ENCODE measurements around the gene KCNJ9.
A peak's percentile ranks its signal among the peaks of the same experiment; 100 is the strongest.
"Not testable (repeated sequence)": the region's sequence is repeated elsewhere in the genome, so short reads cannot be mapped to it uniquely, and the experiment has no call there.

KCNJ9 gene

DNA sequence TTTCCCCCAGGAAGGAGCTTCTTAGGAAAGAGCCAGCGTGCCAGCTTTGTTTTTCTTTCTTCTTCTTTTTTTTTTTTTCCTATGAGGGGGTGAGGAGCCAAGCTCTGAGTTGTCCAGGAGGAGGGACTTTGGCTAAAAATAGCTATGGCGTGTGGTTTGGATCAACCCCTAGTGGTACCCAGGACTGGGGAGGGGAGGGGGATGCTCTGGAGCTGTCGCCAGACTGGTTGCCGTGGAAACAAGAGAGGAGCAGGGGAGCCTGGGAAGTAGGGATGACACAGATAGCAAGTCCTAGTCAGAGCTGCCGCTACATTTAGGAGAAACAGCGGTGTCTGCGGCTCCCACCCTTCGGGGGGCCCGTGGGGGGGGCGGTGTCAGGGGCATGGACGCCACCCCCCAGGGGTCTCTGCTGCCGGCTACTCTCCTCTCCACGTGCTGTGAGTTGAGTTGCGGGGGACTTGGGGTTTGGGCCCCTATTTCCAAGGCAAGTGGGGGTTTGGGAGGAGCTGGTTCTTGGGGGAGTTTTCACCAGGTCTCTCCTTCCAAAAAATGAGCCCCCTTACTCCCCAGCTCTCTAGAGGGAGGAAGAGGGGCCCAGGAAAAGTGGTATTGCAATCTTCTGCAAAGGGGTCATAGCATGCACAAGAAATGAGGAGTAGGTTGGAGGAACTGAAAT lies at the start of gene KCNJ9:
KCNJ9 (plus strand) TSS at position 278 of the 676 bp plus-strand sequence. CDS start 2,493 bp downstream, outside the sequence.
- DNase-seq (ENCODE audit: low spot score), result no peak

DNA sequence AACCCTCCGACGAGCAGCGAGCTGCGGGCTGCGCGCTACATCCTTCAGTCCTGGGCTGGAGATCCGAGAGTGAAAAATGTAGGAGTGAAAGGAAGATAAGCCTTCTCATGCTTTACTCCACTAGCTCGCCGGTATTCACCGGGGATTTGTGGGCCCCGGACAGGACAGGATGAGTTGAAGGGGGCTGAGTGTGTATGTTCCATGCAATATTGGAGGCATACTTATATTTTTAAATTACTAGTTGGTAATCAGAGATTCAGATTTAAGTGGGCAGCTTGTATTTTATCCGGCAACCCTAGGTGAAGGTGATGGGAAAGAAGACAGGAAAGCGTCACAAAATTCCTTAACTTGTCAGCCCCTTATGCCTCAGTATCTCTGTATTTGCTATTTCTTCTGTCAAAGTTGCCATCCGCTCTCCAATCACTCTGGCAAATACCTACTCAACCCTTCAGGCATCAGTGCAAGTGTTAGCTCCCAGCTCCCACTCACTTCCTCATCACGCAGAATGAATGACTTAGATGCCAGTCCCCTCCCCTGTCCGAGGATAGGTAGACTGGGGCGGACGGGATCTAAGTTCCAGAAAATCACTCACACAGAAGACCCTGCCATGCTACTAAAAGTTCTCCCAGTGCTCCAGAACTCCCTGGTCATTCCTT lies 49.0 kb upstream of the KCNJ9 start:
- DNase-seq (ENCODE audit: low spot score), result no peak

DNA sequence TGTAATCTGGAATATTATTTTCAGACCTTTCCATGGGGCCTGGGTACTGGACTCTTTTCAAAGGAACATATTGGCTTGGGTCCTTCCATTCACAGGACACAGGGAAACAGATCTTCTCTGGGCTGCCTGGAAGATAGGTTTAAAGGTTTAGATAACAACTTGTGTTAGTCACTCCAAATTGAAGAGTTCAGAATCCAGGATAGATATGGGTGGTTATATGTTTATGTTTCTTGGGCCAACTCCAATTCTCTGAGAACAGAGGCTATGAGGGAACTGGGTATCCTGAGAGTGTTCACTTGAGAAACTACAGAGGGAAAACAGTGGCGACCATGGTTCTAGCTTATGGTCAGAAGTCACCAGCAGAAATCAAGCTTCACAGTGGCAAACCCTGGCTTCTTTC lies 40.9 kb upstream of the KCNJ9 start:
- no peak for DNase-seq (ENCODE audit: low spot score)

DNA sequence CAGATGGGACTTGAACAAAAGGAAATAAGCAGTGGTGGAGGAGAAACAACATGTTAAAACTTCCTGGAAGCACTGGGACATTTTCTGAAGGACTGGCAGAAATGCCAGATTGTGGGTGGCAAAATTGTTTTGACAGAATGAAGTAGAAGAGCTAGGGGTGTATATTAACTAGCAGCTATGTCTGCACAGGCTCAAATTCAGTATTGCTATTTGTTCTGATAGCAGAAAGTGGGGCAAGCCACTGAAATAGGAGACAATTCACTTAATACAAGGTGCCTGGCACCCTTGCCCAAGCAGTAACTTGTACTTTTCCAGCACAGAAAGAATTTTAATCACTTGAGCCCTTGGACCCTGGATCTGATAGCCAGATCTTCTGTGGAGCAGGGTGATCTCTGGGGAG lies 37.8 kb upstream of the KCNJ9 start:
- no peak for DNase-seq (ENCODE audit: low spot score)

DNA sequence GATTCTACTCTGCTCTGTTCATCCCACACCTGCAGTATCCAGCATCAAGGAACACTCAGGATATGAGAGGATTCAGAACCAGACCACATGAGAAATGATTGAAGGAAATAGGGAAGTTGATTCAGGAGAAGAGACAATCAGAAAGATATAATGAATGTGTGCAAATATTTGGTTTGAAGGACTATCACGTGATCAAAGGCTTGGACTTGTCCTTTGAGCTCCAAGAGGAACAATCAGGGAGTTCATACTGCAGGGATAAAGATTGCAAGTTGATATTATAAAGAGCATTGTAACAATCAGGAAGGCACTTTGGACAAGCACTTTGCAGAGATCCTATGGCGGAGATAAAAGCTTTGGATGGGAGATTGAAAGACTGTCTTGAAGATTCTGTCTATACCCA lies 35.7 kb upstream of the KCNJ9 start:
- no peak for DNase-seq (ENCODE audit: low spot score)

DNA sequence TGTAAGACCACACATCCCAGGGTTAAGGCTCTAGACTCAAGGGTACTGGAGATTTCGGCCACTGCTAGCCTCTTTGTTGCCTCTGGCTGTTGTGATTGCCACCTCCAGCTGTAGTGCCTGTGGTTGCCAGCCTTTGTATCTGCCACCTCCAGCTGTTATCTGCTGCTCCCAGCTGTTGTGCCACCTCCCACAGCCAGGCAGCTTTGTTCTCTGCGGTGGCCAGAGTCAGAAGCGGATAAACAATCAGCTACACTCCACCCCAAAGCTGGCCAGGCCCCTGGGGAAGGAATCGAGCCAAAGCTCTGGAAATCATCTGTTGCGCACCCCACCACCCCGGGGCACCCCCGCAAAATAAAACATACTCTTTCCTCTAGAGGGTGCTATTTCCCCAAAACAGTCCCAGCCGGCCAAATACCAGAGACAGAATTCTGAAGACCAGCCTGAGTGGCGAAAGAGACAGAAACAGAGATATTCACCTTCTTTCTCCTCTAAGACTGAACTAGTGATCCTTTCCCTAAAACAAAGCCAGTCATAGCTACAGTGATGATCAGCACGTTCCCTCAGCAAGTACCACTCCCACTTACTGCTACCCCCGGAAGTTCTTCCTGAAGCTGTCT lies 34.7 kb upstream of the KCNJ9 start:
- DNase-seq (ENCODE audit: low spot score), result peak; percentile 38

DNA sequence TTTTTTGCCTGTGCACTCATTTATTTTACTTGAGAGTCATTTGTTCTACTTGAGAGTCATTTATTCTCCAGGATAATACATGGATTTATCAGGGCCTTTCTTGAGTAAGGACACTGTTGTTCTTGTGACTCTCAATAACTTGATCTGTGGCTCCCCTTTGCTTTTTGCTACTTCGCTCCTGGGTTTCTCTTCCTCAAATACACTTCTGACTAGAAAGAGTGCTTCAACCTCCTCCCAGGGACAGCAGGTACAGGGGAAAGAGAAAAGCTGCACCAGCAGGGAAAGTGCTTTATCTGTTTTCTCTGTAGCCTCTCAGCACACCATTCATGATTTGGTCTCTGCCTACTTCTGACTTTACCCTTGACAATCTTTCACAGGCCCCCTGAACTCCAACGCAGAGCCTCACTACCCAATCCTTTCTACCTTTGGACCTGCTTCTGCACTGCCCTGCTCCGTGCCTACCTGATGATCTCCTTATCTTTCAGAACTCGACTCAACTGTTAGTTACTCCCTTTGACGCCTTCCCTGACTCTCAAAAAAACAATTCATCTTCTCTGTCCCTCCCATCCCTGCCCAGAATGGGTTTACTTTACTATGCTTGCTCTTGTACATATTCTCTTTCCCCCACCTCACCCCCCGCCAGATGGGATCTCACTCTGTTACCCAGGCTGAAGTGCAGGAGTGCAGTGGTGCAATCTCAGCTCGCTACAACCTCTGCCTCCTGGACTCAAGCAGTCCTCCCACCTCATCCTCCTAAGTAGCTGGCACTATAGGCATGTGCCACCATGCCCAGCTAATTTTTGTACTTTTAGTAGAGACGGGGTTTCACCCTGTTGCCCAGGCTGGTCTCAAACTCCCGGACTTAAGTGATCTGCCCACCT lies 34.0 kb upstream of the KCNJ9 start:
- no peak for DNase-seq (ENCODE audit: low spot score)

DNA sequence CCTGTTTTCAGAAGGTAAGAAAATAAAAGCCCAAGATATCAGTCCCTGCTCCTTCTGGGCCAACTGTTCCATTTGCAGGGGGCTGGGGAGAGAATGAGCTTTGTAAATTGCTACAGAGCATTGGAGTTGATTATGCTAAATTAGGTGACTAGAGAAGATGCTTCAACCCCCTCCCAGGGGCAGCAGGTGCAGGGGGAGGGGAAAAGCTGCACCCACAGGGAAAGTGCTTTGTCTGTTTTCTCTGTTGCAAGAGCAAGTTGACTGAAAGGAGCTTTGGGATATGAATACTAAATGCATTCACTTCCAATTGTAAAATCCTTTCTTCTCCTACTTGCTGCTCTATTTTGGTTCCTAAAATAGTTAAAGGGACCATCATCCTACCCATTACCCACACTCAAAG lies 33.0 kb upstream of the KCNJ9 start:
- no peak for DNase-seq (ENCODE audit: low spot score)

DNA sequence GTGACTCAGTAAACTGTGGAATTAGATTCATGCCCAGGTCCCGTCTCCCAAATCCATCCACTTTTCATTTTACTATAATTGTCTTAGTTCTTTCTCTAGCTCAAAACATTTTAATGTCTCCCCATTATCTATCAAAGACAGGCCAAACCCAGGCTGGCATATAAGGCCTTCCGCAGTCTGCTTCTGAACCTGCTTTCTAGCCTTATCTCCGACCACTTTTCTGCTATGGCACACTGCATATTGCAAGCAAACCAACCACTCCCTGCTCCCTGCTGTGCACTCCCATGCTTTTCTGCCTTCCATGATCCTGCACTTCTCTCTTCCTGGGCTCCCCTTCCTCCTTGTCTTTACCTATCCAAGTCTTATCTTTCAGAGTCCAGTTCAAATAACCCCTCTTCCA lies 32.2 kb upstream of the KCNJ9 start:
- no peak for DNase-seq (ENCODE audit: low spot score)

DNA sequence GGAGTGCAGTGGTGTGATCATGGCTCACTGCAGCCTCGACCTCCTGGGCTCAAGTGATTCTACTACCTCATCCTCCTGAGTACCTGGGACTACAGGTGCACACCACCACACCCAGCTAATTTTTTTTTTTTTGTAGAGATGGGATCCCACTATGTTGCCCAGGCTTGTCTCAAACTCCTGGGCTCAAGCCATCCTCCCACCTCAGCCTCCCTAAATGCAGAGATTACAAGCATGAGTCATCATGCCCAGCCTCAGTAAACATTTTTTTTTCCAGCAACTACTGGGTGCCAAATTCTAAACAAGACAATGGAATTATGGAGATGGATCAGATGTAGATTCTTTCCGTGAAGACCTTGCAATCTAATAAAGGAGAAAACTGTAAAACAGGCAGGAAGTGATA lies 31.2 kb upstream of the KCNJ9 start:
- not testable (repeated sequence) for DNase-seq (ENCODE audit: low spot score)

DNA sequence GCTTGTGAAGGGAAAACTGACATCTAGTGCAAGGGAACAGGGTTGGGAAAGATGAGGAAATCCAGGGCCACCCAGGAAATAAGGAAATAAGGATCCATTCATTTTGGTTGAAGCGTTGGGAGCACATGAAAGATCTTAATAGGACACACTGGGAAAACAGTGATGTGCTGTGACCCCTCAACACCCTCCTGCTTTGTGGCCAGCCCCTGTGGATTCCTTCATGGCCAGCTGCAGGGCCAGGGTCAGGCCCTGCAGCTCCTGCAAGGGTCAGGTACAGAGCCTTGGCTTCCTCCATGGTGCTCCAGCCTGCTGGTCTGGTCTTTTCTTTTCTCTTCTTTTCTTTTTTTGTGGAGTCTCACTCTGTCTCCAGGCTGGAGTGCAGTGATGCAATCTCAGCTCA lies 30.7 kb upstream of the KCNJ9 start:
- DNase-seq (ENCODE audit: low spot score), result no peak

DNA sequence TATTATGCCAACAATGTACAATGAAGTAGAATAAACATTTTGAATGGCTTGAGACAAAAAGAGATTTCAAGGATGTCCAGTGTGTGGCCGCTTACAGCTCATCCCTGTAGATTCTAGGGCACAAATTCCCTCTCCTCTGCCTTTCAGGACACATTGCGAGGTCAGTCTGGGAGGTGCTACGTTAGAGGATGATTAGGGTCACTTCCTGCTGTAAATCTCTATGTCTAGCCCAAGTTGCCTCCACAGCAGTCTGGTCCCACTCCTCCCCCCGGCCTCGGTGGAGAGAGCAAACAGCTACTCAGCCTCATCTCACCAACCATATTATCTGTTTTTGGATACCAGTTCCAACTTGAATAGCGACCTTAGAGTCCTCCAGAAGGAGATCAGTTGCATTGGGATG lies 28.4 kb upstream of the KCNJ9 start:
- DNase-seq (ENCODE audit: low spot score), result no peak

DNA sequence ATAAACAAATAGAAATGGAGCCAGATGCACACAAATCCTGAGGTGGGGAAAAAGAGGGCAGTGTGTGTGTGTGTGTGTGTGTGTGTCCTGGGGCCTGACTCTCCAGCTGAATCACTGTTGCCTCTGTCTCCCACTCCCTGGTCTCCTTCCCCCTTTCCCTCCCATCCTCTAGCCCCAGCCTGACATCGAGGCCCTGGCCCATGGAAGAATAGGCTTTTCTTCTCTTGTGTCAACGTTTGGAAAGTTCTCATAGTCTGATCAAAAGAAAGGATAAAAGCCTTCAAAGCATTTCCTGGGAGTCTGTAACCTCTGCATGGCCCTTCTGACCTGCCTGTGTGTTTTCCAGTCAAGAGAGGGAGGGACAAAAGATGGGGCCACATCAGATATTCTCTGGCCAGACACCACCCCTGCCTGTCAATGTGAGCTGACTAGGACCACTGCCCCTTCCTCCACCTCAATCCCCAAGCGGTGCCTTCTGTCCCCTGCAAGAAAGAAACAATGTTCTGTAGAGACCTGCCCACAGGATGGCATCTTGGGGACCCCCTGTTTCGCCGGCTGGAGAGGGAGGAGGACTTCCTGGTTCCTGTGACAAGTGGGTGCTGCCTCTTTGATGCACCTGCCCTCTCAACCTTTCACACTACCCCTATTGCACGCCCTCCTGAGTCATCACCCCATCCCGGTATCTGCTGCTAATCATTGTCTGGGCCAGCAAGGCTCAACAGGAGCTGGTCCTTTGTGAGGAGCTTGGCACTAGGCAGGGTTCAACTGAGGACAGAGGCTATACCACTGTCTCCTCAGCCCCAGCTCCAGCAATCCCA lies 27.6 kb upstream of the KCNJ9 start:
- no peak for DNase-seq (ENCODE audit: low spot score)

DNA sequence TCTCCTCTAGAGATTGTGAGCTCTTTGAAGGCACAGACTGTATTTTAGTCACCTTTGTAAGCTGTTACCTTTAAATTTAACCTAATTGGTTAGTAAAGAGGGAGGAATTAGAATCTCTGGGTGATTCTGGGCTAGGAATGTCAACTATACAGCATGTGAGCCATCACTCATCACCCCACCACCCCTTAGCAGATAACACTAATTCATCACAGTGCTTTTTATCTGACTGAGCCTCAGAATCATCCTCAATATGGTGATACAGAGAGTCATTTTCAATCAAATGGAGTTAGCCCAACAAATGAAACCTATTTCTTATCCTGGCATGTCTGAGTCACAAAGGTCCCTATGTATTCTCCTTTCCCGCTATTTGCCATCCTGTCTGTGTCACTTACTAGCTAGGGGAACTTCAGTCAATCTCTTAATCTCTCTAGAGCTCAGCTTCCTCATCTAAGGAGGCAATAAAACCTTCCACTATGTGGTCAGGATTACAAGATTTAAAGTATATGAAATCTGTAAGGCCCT lies 24.6 kb upstream of the KCNJ9 start:
- no peak for DNase-seq (ENCODE audit: low spot score)

DNA sequence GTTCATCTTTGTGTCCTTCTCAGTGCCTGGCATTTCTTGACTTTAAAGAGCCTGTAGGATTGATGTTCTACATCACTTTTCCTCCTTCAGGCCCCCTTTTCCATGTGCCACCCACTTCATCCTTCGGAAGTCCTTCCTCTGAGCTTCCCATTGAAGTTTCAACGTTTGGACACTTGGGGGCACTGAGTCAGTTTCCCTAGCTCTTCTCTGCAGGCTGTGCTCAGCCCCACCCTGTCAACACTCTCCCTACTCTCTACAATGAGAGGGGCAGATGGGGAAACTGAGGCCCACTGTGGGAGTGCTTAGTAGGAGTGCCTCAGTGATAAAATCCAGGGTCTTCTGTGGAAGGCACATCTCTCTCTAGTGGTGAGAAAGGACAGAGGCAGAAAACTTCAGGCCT lies 23.3 kb upstream of the KCNJ9 start:
- DNase-seq (ENCODE audit: low spot score), result no peak

DNA sequence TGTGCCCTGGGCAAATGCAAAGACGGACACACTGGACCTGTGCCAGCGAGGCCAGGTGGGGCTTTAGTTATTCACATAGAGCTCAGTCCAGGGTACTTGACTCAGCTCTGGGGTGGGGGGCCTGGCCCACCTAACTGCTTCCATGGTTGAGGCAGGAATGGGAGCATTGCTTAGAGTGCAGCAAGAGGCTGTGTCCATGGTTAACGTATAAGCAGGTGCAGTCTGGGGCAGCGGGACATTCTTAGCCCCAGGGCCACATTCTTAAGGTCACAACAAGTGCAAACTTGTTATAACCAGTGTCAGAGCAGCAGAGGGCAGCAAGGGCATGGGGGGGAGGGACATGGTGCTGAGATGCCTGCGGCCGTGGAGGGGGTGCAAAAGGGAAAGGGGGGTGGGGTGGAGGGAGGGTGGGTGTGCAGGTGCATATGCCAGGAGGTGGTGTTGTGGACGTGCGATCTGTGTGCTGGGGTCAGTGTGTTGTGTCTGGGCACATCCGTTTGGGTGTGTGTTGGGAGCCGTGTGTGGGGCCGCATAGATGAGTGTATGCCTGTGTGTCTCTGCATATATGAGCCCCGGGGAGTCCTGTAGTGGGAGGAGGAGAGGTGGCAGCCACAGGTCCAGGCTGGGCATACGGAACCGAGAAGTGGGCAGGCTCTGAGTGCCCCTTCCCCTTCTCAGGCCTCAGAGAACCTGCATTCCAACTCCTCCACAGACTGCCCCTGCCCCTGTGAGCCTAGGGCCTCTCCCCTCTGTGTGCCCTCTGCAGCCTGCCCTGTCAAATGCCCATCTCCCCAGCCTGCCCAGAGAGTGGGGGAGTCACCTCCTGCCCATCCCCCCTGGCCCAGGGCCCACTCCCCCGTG lies 19.7 kb upstream of the KCNJ9 start:
- no peak for DNase-seq (ENCODE audit: low spot score)

DNA sequence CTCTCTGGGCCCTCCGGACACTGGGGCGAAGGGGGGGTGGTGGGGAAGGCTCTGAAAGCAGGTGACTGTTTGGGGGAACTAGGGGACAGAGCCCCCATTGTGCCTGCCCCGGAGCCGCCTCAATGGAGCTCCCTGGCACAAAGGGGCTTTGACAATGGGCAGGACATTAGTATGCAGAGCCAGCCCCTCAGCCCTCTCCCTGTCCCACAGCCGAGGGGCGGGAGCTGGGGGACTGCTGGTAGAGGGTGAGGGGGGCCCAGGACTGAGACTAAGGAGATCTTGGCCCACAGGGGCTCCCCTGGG lies 19.2 kb upstream of the KCNJ9 start:
- DNase-seq (ENCODE audit: low spot score), result no peak

DNA sequence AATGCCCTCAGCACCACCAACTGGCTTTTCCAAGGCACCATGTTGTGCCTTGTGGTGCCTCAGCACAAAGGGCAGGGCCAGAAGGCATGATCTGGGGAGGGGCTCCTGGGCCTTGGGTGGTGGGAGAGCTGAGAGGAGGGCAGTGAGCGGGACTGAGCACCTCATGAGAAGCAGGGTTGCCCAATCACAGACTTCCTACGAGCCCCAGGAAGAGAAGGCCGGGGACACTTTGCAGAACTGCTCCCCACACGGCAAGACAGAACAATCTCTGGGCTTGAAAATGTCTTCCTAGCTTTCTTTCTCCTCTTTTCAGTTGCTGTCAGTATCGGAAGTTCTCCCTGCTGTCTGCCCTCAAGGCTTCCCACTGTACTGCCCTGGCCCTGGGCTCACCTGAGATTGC lies 18.2 kb upstream of the KCNJ9 start:
- DNase-seq (ENCODE audit: low spot score), result no peak

DNA sequence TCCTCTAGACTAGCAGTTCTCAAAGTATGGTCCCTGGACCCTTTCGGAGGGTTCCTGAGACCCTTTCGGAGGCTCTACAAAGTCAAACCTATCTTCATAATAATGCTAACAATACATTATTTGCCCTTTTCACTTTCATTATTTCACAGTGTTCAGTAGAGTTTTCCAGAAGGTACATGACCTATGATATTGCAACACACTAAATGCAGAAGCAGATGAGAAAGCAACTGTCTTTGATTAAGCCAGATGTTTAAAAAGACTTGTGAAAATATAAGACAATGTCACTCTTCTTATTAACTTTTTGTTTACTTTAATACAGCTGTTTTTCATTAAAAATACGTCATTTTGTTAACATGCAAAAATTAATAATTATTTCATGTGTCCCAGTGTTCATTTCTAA lies 17.2 kb upstream of the KCNJ9 start:
- no peak for DNase-seq (ENCODE audit: low spot score)

DNA sequence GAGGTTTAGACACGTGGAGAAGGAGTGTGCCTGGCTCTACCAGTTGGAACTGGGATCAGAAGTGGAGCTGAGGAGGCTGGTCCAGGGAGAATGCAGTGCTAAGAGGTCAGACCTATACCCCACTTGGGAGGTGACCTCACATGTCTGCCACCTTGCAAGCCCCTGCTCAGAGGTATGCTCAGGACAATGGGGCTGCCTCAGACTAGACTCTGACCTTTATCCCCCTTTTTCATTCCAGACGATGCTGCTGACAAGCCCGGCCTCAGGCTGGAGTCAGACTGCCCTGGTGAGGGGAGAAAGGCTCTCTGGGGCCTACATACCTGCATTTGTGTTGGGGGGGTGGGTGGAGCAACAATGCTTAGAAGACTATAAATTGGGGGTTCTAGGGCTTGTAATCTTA lies 16.6 kb upstream of the KCNJ9 start:
- no peak for DNase-seq (ENCODE audit: low spot score)

Measured in CD4-positive, alpha-beta T cell treated with Interleukin-6 at 100 ng/mL for 8 hours (primary cell).